GM19238 (cell line): Measurements from ENCODE around the gene TEPSIN.
A peak's percentile ranks its signal among the peaks of the same experiment; 100 is the strongest.
"Not testable (repeated sequence)": the region's sequence is repeated elsewhere in the genome, so short reads cannot be mapped to it uniquely, and the experiment has no call there.

Experiments
- DNase-seq: peaks from one replicate; pipeline ENCODE4 v3.0.0; 2011; ENCODE audit warnings: low spot score; ENCODE audit not compliant: insufficient read length

Gene TEPSIN

GRCh38 chr17:81237591-81238489, 1.0 kb downstream of the TEPSIN start:
- no peak for DNase-seq

DNA sequence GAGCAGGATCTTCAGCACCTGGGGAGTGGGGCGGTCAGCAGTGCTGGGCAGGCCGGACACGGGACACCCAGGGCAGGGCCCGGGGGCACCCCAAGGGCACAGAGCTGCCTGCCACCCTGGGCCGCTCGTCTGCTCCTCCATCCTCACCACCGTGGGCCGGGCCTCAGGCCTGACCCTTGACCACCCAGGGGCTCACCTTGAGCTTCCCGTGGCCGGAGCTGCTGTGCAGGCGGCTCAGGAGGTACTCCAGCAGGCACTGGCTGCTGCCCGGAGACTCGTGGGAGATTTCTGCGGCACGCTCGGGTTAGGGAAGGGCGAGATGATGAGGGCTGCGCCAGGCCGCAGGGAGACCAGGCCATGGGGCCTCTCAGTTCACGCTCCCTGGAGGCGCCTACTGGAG, 2.1 kb downstream of the TEPSIN start:
- no peak for DNase-seq

- DNase-seq: no peak
Observed at GRCh38 chr17:81235822-81236740, 2.8 kb downstream of the TEPSIN start.

DNA sequence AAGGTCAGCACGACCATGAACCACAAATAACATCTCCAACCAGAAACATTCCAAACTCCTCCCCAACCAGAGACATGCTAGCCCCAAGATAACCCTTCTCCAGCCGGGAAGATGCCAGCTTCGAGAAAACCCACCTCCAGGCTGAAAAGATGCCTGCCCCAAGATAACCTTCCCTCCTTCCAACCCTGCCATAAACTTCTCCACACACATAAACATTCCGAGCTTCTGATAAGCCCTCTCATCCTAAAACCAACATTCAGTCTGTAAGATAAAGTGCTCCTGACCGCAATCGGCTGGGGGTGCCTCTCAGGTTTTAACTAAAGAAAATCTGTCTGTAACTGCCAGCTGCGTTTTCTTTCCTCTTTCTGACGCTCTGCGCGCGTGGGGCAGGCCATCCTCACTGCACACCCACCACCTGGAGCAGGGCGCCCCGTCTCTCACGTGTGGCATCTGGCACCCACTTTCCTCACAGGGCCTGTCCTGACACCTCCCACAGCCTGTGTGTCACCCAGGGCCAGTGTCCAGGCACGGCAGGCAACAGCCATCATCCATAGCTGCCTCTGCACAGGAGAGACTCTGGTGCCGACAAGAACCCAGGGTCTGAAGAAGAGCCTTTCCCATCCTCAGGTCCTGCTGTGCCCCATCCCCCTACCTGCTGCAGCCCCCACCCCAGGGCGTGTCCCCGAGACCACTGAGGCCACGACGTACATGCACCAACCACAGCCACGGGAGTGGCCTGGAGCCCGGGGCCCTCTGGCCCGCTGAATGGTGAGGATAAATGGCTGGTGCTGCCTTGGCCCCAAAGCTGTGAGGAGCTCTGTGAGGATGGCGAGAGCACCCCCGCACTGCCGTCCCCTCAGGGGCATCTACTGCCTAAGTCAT, 3.7 kb downstream of the TEPSIN start:
- no peak for DNase-seq

DNA sequence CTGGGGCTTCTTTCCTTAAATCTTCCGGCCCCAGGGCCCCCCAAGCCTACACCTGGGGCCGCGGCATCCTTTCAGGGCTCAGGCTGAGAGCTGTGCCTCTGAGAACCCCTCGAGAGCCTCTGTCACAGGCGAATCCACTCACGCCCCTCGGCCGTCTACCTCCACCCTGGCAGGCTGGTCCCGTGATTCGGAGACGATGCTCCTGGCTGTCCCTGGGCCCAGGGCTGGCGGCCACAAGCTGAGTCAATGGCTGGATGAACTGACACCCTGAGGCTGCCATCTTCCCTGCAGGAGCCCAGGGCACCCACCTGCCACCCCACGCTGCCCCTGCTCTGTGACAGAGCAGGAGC, 4.4 kb downstream of the TEPSIN start:
- DNase-seq: no peak

- no peak for DNase-seq
Observed at GRCh38 chr17:81233811-81234505, 4.9 kb downstream of the TEPSIN start.

- DNase-seq: no peak
Observed at GRCh38 chr17:81233316-81233715, 5.5 kb downstream of the TEPSIN start.

GRCh38 chr17:81232616-81233241, 6.1 kb downstream of the TEPSIN start:
- DNase-seq: no peak

- no peak for DNase-seq
Observed at GRCh38 chr17:81231766-81232581, 6.9 kb downstream of the TEPSIN start.

GRCh38 chr17:81231121-81231645, 7.7 kb downstream of the TEPSIN start:
- no peak for DNase-seq

DNA sequence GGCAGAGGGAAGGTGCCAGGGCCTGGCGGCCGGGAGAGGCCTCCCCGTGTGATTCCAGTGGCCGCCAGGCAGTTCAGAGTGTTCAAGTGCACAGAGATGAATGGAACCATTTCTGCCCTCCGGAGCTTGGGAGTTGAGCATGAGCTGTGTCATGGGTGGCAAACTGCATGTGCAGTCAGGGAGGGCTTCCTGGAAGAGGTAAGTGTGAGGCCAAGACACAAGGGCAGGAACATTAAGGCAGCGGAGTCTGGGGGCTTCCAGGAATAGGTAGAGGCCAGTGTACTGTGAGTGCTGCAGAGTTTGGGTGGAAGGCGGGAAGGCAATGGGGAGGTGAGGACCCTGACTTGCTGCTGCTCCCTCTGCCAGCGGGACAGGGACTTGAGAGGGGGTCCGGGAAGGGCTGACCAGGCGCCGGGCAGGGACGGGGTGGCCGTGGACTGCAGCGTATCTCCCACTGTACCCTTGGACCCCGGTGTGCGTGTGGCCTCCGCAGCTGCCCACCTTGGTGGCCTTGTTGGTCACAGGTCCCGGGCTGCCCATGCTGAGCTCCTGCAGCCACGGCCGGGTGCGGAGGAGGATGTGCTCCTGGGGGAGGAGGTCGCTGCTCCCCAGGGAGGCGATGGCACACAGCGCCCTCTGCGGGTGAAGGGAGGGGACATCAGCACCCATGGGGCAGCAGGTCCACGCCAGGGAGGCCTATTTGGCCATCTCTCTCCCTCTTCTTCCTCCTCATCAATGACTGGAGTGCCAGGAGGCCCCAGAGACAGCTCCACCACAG, 8.6 kb downstream of the TEPSIN start:
- DNase-seq: no peak

DNA sequence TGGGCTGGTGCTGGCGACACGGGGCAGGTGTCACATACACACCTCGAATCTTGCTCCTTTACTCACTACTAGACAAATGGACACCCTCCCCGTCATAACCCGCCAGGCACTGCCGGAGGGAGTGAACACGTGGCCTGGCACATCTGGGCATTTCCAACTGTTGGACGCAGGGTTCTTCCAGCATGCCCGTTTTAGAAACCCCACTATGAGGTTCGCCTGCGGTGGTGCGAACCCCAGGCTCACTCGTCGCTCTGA, 9.3 kb downstream of the TEPSIN start:
- no peak for DNase-seq

GRCh38 chr17:81228834-81229665, 9.8 kb downstream of the TEPSIN start:
- DNase-seq: no peak

DNA sequence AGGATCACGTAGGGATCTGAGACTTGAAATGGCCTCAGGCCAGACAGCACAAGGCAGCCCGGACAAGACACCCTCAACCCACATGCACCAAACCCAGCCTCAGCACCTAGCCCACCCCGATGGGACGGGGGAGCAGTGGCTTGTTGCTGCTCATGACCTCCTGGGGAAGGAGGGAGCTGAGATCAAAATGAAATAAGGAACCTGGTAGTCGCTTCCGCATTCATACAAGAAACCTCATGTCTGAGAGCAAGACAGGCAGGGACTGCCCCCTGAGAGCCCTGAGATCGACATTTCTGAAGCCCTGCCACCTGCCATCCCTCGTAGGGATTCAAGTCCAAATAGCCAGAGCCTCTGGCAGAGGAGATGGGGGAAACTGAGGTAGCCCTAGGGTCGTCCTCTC, 10.4 kb downstream of the TEPSIN start:
- DNase-seq: peak; percentile 60

DNA sequence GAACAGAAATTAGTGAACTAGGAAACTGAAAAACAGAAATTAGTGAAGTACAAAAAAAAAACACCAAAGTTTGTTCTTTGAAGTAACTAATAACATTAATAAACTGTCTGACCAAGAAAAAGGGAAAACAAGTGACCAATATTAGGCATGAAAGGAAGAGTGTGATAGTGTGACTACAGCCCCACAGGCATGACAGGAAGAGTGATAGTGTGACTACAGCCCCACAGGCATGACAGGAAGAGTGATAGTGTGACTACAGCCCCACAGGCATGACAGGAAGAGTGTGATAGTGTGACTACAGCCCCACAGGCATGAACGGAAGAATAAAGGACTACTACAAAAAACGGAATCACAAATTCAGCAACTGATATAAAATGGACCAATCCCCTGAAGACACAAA, 11.2 kb downstream of the TEPSIN start:
- not testable (repeated sequence) for DNase-seq

- DNase-seq: no peak
Observed at GRCh38 chr17:81223762-81224130, 15.1 kb downstream of the TEPSIN start.

- peak; percentile 100 for DNase-seq
Observed at GRCh38 chr17:81222906-81223761, 15.7 kb downstream of the TEPSIN start, which contains the start of gene CEP131. TSS of gene CEP131 (minus strand) at chr17:81222965. CDS start at chr17:81220056, 2,909 bp downstream.
